ENCODE measurements around the gene CERCAM. TPM values are rescaled to one million over a fixed set of nuclear protein-coding genes. Genes with fewer than 3 reads are reported as not detected.

CERCAM gene
- total and polyA plus RNA-seq, 2 of the 13 experiments (the other 11 are each of a cell fraction or from before 2014, with no cell fraction given): 9.0 to 17.1 TPM

- no peak for TF ChIP-seq PAXIP1 (CRISPR knock-in tag; conservative IDR thresholded peaks at IDR 0.05)
- TF ChIP-seq SOX13 (IDR thresholded peaks at IDR 0.05): no peak
- TF ChIP-seq SOX13 (CRISPR knock-in tag; conservative IDR thresholded peaks at IDR 0.05 in 1 of 2, IDR thresholded peaks at IDR 0.05 in 1 of 2): no peak
- TF ChIP-seq THAP11 (CRISPR knock-in tag; IDR thresholded peaks at IDR 0.05): no peak; the same call in 1 of the 2 replicates
- peak; percentile 38; the same call in 1 of the 2 replicates for TF ChIP-seq MAZ (IDR thresholded peaks at IDR 0.05; ENCODE audit: borderline replicate concordance, low read depth, low read length)
- TF ChIP-seq MAZ (CRISPR knock-in tag; IDR thresholded peaks at IDR 0.05; ENCODE audit: low read depth): no peak
- no peak for TF ChIP-seq PRDM4 (CRISPR knock-in tag; IDR thresholded peaks at IDR 0.05; ENCODE audit: borderline replicate concordance)
- no peak for TF ChIP-seq SOX5 (CRISPR knock-in tag; IDR thresholded peaks at IDR 0.05; ENCODE audit: borderline replicate concordance)
- TF ChIP-seq ATF5 (CRISPR knock-in tag; IDR thresholded peaks at IDR 0.05; ENCODE audit: low read depth): no peak
- TF ChIP-seq MLX (CRISPR knock-in tag; IDR thresholded peaks at IDR 0.05): no peak
- TF ChIP-seq ERF (CRISPR knock-in tag; IDR thresholded peaks at IDR 0.05): no peak
- TF ChIP-seq CSRNP1 (CRISPR knock-in tag; IDR thresholded peaks at IDR 0.05): no peak
- TF ChIP-seq RBM22 (optimal IDR thresholded peaks at IDR 0.05; ENCODE audit: low read length): no peak
- no peak for TF ChIP-seq ZNF878 (CRISPR knock-in tag; IDR thresholded peaks at IDR 0.05)
- TF ChIP-seq KLF13 (CRISPR knock-in tag; IDR thresholded peaks at IDR 0.05): no peak
- no peak; the same call in 1 of the 2 replicates for TF ChIP-seq ZMYM2 (CRISPR knock-in tag; IDR thresholded peaks at IDR 0.05)
- TF ChIP-seq ZFP1 (CRISPR knock-in tag; IDR thresholded peaks at IDR 0.05): no peak
- no peak for TF ChIP-seq HCFC1 (IDR thresholded peaks at IDR 0.05; ENCODE audit: low read depth, low read length)
- no peak for TF ChIP-seq ZNF556 (CRISPR knock-in tag; IDR thresholded peaks at IDR 0.05; ENCODE audit: borderline replicate concordance)
- no peak for TF ChIP-seq PBX2 (CRISPR knock-in tag; IDR thresholded peaks at IDR 0.05)
- TF ChIP-seq HES4 (CRISPR knock-in tag; IDR thresholded peaks at IDR 0.05; ENCODE audit: borderline replicate concordance): no peak; the same call in 1 of the 2 replicates
Observed at GRCh38 chr9:128420060-128420650, 502 bp upstream of the CERCAM start (continued).

All from HepG2 (cell line).